Islet precursor cell (in vitro differentiated cells): ENCODE data around the gene SLC45A1.
"Not testable (repeated sequence)": the region's sequence is repeated elsewhere in the genome, so short reads cannot be mapped to it uniquely, and the experiment has no call there.

Experiments
- DNase-seq: peaks from one replicate; pipeline ENCODE4 v3.0.0-alpha.2; 2018

The SLC45A1 gene

GRCh38 chr1:8317647-8318381, at the start of gene SLC45A1:
Gene SLC45A1 (plus strand): TSS chr1:8318114. CDS start chr1:8324330, 6,216 bp downstream.
- DNase-seq = peak; percentile 78

GRCh38 chr1:8273036-8273435, 44.9 kb upstream of the SLC45A1 start:
- no peak for DNase-seq

GRCh38 chr1:8274352-8274751, 43.6 kb upstream of the SLC45A1 start:
- no peak for DNase-seq

- no peak for DNase-seq
Observed at GRCh38 chr1:8276173-8276914, 41.6 kb upstream of the SLC45A1 start.

GRCh38 chr1:8276932-8277331, 41.0 kb upstream of the SLC45A1 start:
- DNase-seq = no peak

- not testable (repeated sequence) for DNase-seq
Observed at GRCh38 chr1:8278677-8279076, 39.2 kb upstream of the SLC45A1 start.

- peak; percentile 61 for DNase-seq
Observed at GRCh38 chr1:8281843-8282509, 35.9 kb upstream of the SLC45A1 start.

GRCh38 chr1:8283058-8283884, 34.6 kb upstream of the SLC45A1 start:
- DNase-seq = no peak

- DNase-seq = no peak
Observed at GRCh38 chr1:8284127-8284526, 33.8 kb upstream of the SLC45A1 start.

- no peak for DNase-seq
Observed at GRCh38 chr1:8285103-8285502, 32.8 kb upstream of the SLC45A1 start.

GRCh38 chr1:8285965-8286364, 31.9 kb upstream of the SLC45A1 start:
- no peak for DNase-seq

- no peak for DNase-seq
Observed at GRCh38 chr1:8293118-8293517, 24.8 kb upstream of the SLC45A1 start.

GRCh38 chr1:8293641-8294169, 24.2 kb upstream of the SLC45A1 start:
- DNase-seq = no peak

GRCh38 chr1:8294170-8294697, 23.7 kb upstream of the SLC45A1 start:
- no peak for DNase-seq

- DNase-seq = no peak
Observed at GRCh38 chr1:8297245-8297644, 20.7 kb upstream of the SLC45A1 start.

- no peak for DNase-seq
Observed at GRCh38 chr1:8299963-8300362, 18.0 kb upstream of the SLC45A1 start.

GRCh38 chr1:8302081-8302956, 15.6 kb upstream of the SLC45A1 start:
- DNase-seq = no peak

- DNase-seq = no peak
Observed at GRCh38 chr1:8303141-8303540, 14.8 kb upstream of the SLC45A1 start.

GRCh38 chr1:8303876-8304275, 14.0 kb upstream of the SLC45A1 start:
- no peak for DNase-seq

- no peak for DNase-seq
Observed at GRCh38 chr1:8307628-8308027, 10.3 kb upstream of the SLC45A1 start.

- DNase-seq = no peak
Observed at GRCh38 chr1:8311068-8311718, 6.7 kb upstream of the SLC45A1 start.
